NCI-H2171 treated with DMSO at 0.1 percent for 48 hours (cell line): ENCODE data around the gene PPP1R3G.

Experiments used
- DNase-seq: peaks from one replicate; lab custom pipeline; 2025; lab: John Stamatoyannopoulos, UW

PPP1R3G gene

DNA sequence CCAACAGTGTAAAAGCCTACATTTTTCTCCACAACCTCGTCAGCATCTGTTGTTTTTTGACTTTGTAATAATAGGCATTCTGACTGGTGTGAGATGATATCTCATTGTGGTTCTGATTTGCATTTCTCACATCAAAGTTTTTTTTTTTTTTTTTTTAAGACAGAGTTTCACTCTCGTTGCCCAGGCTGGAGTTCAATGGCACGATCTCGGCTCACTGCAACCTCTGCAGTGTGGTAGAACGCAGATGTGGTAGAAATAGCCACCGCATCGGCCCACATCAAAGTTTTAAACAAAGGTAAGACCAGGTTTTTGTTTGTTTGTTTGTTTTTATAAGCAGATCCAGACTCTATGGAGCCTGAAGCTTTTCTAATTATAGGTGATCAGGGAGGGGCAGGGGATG, 12.7 kb upstream of the PPP1R3G start:
- no peak for DNase-seq

DNA sequence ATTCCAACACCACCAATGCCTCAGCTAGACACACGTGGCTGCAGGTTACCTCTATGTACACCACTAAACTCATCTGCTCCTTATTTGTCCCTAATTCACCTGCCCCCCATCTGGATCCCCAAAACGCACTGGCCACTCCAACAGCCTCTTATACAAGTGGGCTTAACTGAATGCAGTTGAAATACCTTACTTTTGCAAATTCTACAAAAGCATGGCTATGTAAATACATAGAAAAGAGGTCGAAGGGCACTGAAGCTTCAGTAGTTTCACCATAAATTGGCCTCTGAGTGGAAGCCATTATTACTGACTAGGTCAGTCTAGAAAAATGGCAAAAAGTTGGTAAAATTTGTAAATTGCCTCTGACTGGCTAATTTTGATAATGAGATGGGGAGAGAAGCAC, 11.1 kb upstream of the PPP1R3G start:
- DNase-seq, result no peak

DNA sequence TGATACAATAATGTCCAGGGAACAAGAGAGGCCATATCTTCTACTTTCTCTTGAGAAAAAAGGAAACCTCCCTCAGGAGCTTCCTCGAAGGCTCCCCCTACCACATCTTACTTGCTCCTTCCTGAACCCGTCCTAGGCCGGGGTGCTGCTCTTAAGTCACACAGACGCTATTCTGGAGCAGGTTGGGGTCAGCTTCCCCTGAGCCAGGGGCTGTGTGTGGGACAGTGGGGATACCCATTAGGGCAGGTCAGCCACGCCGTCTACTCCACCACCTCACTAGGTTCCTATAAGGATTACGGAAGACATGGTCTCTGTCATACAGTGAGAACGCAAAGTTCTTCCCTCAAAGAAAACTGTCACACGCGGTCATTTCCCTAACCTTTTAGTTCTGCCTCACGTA, 8.2 kb upstream of the PPP1R3G start:
- no peak for DNase-seq

DNA sequence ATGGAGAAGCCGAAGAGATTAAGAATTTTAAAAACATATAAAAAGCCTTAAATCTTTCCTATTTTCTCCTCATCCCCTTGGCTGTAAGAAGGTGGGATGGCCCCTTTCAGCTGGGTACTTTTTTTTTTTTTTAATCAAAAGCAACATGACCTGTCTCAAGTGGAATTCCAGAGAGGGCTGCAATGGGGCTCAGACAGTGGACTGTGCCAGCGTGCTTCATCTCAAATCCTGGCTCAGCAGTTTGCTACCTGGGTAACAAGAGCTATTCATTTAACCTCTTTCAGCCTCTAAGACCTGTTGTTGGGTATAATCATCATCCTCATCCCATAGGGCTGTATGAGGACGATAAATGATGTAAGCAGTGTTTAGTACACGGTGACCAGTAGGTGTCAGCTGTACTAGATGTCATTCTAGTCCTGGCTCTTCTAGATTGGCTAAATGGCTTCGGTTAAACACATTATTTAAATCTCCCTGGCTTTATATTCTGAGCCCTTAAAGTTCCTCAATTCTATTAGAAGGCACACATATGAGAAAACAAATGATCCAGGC, 6.9 kb upstream of the PPP1R3G start:
- DNase-seq, result peak; percentile 8

DNA sequence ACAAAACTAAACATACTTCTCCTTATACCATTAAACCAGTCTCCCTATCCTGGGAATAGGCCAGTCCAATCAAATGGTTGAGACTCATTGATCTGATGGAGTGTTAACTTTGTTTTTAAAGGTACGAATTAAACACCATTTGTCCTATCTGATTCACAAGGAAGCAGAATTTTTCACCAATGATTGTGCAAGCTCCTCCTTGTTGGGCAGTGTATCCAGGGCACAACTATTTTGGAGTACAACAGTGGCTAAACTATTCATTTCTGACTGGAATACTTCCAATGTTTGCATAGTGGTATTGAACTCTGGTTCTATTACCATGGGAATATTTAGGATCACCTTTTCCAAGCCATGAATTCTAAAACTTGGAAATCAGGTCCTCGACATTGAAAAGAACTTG, 5.4 kb upstream of the PPP1R3G start:
- no peak for DNase-seq

DNA sequence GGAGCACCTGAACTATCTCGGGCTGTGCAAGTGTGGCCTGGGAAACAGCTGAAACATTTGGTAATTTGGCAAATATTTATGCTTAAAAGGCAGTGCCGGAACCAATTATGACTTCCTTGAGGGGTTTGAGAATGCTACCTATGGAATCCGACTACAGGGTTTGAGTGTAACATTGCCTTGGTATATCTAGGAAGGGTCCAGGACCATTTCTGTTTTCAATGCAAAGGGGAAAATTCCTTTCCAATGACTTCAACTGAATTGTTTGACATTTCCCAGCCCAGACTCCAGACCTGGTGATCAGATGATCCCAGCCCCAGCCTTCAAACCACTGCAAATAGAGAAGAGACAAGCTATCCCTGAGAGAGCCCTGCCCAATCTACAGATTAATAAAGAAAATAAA, 4.6 kb upstream of the PPP1R3G start:
- DNase-seq, result no peak

DNA sequence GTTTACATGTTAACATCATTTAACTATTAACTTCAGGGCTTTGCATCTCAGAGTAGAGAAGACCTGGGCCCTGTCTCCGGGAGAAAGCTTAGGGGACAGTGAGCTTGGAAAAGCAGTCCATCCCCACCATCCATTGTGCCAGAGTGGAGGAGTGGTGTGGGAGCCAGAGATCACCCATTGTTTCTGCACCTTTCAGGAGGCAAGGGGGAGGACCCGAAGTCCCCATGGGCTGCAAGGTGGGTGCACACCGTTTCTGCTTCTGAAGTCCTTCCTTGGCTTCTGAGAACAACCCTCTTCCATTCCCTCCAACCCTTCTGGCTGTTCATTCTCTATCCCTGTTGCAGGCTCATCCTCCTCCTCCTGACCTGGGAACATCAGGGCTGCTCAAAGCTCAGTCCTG, 4.0 kb upstream of the PPP1R3G start:
- no peak for DNase-seq

DNA sequence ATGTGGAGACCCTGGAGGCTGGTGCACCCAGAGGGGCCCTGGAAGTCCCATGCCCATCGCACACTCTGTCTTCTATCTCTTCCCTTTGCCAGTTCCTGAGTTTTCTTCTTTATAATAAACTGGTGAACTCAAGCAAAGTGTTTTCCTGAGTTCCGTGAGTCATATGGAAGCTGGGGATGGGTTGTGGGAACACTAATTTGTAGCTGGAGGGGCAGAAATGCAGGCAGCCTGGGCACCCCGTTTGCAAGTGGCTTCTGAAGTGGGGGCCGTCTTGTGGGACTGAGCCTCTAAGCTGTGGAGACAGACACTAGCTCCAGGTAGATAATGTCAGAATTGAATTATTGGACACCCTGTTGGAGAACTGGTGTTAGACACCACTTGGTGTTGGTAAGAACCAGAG, 3.2 kb upstream of the PPP1R3G start:
- DNase-seq, result no peak

DNA sequence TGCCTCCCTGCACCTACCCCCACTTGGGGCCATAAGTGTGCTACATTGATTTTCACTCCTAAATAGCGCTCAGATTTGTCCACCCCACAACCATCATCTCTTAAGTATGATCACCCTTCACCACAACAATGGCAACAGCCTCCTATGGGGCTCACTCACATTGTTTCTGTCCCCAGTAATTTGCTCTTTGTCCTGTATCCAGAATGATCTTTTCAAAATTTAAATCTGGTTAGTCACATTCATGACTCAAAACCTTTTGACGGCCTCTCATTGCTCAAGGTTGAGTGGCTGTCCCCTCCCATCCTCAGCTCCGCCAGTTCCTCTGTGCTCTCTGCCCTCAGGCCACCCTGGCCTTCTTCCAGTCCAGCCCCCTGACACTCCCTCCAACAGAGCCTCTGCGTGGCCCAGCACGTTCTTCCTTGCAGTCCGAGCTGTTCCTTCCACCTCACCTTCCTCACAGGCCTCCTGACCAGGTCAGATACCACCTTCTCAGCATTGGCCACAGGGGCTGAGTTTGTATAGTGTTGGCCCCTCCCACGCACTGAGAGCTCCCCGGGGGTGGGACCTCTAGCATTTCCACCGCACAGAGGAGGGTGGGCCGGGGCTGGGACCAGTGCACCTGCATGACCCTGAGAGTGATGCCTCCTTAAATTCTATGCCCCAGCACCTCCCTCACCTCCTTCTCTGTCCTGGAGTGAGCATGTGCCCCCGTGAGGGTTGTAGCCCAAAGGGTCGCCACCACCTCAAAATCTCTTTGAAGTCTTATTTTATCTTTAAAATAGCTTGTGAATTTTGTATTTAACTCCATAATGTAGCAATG, 2.4 kb upstream of the PPP1R3G start:
- no peak for DNase-seq

DNA sequence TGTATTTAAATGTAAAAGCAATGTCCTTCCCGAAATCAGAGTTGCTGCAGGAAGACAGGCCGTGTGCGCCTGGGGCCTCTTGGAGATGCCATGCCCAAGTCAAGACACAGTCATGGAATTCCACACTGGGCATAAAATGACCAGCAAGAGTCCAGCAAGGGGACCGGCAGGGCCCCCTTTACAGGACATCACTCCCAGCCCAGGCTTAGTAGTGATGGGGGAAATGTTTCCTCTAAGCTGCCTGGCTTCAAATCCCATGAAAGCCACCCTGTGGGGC, 1.9 kb upstream of the PPP1R3G start:
- DNase-seq, result no peak

DNA sequence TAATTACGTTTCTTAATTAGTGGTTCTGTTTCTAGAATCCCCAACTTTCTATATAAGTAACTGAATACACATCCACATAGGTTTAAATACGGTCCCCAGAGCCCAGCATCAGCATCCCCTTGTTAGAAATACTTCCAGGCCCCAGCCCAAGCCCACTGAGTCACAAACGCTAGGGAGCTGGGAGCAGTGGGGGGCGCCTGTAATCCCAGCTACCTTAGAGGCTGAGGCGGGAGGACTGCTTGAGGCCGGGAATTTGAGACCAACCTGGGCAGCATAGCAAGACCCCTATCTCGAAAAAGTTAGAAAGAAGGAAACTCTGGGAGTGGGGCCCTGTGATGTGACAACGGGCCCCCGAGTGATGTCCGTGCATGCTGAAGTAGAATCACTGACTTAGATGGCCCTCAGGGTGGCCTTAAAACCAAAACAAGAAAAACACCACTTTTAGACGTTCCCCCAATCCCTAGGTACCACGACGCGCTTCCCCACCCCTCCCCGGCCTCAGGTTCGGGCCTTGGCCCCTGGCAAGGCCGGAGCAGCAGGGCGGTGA, 1.3 kb upstream of the PPP1R3G start:
- no peak for DNase-seq

DNA sequence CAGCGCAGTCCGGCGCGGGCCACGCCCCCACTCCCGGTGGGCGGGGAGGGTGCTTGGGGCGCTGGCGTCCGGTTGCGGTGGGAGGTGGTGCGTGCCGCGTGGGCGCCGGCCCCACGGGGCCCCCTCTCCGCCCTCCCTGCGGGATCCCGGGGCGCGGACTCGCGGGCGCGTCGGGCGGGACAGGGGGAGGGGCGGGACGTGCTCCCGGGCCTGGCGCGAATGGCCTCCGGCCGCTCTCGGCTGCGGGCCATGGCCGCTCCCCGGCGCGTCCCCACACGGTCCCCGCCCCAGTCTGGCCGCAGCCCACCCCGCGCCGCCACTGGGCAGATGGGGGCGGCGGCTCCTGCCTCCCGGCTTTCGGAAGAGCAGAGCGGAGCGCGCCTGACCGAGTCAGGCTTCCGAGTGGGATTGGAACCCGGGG, 771 bp upstream of the PPP1R3G start:
- DNase-seq, result no peak

DNA sequence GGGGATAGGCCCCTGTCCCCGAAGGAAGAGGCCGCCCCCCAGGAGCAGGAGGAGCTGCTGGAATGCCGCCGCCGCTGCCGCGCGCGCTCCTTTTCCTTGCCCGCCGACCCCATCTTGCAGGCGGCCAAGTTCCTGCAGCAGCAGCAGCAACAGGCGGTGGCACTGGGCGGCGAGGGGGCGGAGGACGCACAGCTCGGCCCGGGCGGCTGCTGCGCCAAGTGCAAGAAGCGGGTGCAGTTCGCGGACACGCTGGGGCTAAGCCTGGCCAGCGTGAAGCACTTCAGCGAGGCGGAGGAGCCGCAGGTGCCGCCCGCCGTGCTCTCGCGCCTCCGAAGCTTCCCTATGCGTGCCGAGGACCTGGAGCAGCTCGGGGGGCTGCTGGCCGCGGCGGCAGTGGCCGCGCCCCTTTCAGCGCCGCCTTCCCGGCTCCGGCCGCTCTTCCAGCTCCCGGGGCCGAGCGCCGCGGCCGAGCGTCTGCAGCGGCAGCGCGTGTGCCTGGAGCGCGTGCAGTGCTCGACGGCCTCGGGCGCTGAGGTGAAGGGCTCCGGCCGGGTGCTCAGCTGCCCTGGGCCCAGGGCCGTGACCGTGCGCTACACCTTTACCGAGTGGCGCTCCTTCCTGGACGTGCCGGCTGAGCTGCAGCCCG, 630 bp downstream of the PPP1R3G start:
- DNase-seq, result peak; percentile 11

DNA sequence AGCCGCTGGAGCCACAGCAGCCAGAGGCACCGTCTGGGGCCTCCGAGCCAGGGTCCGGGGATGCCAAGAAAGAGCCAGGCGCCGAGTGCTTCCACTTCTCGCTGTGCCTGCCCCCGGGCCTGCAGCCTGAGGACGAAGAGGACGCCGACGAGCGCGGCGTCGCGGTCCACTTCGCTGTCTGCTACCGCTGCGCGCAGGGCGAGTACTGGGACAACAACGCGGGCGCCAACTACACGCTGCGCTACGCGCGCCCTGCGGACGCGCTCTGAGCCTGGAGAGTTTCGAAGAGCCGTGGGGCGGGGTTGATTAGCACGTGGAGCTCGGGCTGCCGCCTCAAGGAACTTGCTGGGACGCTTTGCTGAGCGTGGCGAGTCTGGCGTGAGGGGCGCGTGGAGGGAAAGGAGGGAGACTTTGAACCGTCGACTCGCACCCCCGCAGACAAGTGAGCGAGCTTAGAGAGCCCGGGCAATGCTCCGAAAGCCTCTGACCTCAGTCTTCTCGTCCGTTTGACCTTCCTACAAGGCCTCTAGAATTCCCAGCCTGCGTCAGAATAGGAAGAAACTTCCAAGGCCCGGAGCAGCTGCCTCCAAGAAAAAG, 1.3 kb downstream of the PPP1R3G start:
- DNase-seq, result no peak

DNA sequence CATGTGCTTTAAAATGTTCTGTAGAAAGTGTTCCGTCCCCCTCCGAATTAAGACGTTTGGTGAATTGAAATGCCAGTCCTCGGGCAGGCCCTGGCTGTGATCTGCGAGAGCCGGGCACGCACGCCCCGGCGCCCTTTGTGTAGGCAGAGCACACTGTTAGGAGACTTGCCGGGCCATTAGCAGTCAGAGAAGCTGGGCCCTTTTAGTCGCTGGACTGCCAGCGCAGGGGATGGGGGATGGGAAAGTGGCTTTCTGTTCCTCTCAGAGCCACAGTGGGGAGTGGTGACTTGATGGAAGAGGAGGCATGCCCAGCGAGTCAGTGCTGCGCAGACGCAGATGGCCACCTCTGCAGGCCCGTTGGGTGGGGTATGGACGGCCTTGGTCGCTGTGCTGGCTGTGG, 2.2 kb downstream of the PPP1R3G start:
- DNase-seq, result no peak

DNA sequence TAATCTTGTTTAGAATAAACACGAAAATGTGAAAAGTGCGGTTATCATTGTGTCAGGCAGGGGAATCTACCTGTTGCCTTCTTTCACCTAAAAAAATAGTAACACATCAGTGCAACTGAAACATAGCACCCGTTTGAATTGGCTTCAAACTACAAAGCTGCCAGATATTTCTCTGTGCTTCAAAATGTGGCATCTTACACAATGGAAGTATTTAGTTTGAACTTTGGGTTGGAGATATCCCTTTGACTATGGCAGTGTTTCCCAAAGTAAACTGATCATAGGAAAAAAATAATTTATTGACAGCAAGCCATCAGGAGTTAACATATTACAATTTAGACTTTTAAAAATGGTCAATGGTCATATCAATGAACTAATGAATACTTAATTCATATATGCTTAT, 3.6 kb downstream of the PPP1R3G start:
- no peak for DNase-seq

DNA sequence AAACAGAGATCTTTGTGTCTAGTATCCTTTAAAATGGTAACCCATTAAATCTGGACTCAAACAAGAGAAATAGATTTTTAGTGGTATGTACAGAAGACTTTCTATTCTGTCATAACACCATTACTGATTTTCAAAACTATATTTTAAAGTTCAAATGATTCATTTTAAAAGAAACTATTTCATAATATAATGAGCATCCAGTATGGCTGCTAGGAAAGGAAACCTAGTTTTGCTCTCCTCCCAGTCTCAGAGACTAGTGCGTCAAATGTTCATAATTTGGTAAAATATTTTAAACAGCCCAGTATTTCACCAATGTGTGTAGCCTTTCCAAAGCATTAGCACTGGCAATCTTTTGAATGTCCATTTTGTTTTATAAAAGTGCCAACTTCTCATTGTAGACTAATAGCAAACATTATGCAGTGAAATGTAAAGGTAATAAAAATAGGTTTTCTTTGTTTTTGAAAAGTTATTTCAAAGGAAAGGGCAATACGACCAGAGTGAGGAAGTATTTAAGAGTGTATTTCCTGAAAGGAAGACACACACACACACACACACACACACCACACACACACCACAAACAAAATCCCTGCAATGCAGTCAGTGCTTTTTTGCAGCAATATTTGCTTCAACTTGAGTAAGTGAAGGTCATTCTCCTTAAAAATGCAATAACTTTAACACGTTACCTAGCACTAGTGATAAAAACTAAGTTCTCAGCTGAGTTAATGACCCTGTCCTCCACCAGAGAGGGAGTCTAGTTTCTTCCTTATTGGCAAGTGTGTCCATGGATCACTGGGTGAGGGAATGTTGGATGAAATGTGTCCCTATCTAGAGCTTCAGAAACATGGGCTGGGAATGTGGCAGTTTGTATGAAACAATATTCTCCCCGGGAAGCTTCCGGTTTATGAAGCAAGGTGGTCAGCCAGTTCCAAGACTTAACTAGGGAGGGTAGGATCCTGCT, 4.6 kb downstream of the PPP1R3G start:
- DNase-seq, result no peak

DNA sequence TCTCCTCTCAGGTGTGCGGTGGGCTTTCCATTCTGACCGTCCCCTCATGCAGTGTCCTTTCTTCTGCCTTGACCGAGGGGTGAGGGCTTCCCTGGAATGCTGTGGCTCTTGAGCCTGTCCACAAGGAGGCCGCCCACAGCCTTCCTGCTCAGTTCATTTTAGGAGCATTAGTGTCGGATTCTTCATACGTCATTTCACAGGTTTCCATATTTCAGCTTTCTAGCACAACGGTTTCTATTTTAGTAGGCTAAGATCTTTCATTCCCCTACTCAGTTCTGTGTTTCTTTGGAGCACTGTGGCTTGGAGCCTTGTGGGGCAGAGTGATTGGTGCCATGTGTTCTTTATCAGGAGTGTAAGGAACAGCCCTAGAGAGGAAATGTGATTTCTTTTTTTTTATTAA, 5.5 kb downstream of the PPP1R3G start:
- no peak for DNase-seq

DNA sequence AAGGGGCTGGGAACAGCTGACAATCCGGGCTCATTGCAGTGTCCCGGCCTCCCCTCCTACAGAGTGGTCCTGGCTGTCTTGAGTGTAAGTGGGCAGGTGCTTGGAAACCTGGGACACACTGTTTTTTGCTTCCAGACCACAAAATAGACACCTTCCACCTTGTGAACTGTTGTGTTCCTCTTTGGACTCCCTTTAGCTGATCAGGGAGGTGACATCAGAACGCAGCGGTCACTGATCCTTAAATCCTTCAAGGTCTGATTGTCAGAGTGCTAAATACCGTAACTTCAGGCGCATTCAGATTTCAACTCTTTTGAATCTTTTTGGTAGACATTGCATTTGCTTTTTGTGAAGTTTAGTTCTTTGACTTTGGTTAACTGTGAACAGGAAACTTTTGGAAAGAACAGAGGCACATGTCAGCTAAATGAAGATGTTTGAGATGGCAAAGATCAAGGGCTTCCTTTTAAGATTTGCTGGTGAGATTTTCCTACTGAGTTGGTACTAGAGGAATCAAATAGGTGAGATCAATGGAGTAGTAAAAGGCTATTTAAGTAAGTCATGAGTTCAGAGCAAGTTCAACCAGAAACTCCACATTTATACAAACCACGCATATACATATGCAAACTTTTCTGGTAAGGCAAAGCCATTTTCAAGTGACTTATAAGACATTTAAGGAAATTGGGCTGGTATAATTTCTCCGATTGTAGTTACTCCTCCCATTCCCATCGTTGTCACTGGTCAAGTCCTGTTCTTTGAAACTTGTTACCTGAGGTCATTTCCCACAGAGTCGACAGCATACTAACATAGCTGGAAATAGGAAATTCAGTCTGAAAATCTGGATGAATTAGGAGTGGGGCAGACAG, 6.3 kb downstream of the PPP1R3G start:
- DNase-seq, result no peak

DNA sequence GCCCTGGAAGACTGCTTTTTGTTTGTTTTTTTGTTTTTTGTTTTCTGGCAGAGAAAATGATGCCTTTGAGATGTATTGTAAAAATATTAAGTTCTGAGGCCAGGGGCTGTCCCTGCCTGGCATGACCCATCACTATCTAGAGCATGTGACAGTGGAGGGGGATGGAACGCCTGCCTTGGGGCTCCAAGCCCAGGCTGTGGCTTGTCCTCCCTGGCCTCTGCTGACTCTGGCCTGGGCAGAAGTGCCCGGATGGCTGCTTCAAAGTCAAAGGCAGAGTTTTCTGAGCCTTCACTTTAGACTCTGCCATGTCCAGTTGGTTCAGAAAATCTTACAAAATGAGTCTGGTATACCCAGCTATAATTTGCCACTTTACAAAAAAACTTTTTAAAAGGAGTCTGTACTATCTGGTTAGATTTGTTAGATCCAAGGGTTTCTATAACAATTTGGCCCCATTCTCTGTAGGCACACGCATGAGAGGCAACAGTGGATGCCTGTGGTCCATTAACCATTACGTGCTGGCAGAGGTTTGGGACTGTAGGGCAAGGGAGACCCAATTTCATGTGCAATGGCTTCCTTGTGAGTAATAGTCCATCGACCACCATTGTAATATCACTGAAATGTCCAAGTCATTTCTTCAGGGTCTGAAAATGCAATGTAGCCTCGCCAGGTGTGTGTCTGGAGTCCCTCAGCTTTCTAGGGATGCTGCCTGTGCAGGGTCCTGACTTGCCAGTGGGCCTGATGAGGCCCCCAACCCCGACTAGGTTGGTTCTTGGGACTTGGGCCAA, 8.3 kb downstream of the PPP1R3G start:
- no peak for DNase-seq
